ENCODE data around the gene C19orf25. TPM values are rescaled to one million over a fixed set of nuclear protein-coding genes. Genes with fewer than 3 reads are reported as not detected.
A peak's percentile ranks its signal among the peaks of the same experiment; 100 is the strongest.

The C19orf25 gene
- total and polyA plus RNA-seq, 2 of the 13 experiments (the other 11 are each of a cell fraction or from before 2014, with no cell fraction given), result 14.2 to 32.4 TPM

- TF ChIP-seq NFYB (CRISPR knock-in tag; IDR thresholded peaks at IDR 0.05) (no peak; the same call in 1 of the 2 replicates), ELF3 (CRISPR knock-in tag; IDR thresholded peaks at IDR 0.05) (peak; percentile 47; the same call in 1 of the 2 replicates), ZBTB7B (CRISPR knock-in tag; IDR thresholded peaks at IDR 0.05) (0 out of 2 replicates have a peak, but pooled peaks have one; percentile 50), PBX2 (CRISPR knock-in tag; IDR thresholded peaks at IDR 0.05) (peak; percentile 74), ZNF674 (CRISPR knock-in tag; IDR thresholded peaks at IDR 0.05; ENCODE audit: low read depth) (0 out of 2 replicates have a peak, but pooled peaks have one; percentile 18), THAP11 (CRISPR knock-in tag; IDR thresholded peaks at IDR 0.05) (peak; percentile 88), KAT2B (IDR thresholded peaks at IDR 0.05; ENCODE audit: borderline replicate concordance, low read depth, low read length) (no peak), ZFX (CRISPR knock-in tag; IDR thresholded peaks at IDR 0.05; ENCODE audit: low read depth) (peak; percentile 53; the same call in 1 of the 2 replicates), ZNF724P (CRISPR knock-in tag; IDR thresholded peaks at IDR 0.05; ENCODE audit: borderline replicate concordance) (peak; percentile 71; the same call in 1 of the 2 replicates), ZNF329 (CRISPR knock-in tag; IDR thresholded peaks at IDR 0.05; ENCODE audit: low read depth) (peak; percentile 37; the same call in 1 of the 2 replicates), ZNF563 (CRISPR knock-in tag; IDR thresholded peaks at IDR 0.05) (peak; percentile 76; the same call in 1 of the 2 replicates), TAF15 (IDR thresholded peaks at IDR 0.05; ENCODE audit: low read depth, low read length, poor library complexity, severe bottlenecking) (no peak), ZNF350 (CRISPR knock-in tag; IDR thresholded peaks at IDR 0.05; ENCODE audit: borderline replicate concordance, low read depth) (peak; percentile 75; the same call in 1 of the 2 replicates), POGZ (CRISPR knock-in tag; IDR thresholded peaks at IDR 0.05) (peak; percentile 37; the same call in 1 of the 2 replicates), ZNF543 (CRISPR knock-in tag; IDR thresholded peaks at IDR 0.05) (no peak), PRDM10 (CRISPR knock-in tag; IDR thresholded peaks at IDR 0.05; ENCODE audit: low read depth) (0 out of 2 replicates have a peak, but pooled peaks have one; percentile 36), ZFP91 (CRISPR knock-in tag; IDR thresholded peaks at IDR 0.05; ENCODE audit: borderline replicate concordance) (peak; percentile 100)
- TF ChIP-seq, protein P1, sequence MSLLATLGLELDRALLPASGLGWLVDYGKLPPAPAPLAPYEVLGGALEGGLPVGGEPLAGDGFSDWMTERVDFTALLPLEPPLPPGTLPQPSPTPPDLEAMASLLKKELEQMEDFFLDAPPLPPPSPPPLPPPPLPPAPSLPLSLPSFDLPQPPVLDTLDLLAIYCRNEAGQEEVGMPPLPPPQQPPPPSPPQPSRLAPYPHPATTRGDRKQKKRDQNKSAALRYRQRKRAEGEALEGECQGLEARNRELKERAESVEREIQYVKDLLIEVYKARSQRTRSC (CRISPR knock-in tag; IDR thresholded peaks at IDR 0.05; ENCODE audit: low read depth), result no peak
- TF ChIP-seq, protein P2, sequence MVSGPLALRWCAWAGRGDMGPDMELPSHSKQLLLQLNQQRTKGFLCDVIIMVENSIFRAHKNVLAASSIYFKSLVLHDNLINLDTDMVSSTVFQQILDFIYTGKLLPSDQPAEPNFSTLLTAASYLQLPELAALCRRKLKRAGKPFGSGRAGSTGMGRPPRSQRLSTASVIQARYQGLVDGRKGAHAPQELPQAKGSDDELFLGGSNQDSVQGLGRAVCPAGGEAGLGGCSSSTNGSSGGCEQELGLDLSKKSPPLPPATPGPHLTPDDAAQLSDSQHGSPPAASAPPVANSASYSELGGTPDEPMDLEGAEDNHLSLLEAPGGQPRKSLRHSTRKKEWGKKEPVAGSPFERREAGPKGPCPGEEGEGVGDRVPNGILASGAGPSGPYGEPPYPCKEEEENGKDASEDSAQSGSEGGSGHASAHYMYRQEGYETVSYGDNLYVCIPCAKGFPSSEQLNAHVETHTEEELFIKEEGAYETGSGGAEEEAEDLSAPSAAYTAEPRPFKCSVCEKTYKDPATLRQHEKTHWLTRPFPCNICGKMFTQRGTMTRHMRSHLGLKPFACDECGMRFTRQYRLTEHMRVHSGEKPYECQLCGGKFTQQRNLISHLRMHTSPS (CRISPR knock-in tag; IDR thresholded peaks at IDR 0.05; ENCODE audit: low read depth), result peak; percentile 25; the same call in 1 of the 2 replicates
Observed at GRCh38 chr19:1478934-1479707, at the start of gene C19orf25 (continued).
